Lower lobe of right lung (tissue), 2 donors: ENCODE measurements around the gene ABRACL. TPM values are rescaled to one million over a fixed set of nuclear protein-coding genes. Genes with fewer than 3 reads are reported as not detected.
"Not testable (repeated sequence)": the region's sequence is repeated elsewhere in the genome, so short reads cannot be mapped to it uniquely, and the experiment has no call there.

Experiments used
- ATAC-seq, 2 donors: fragments of 200-7000 bp; cut with Tn5 transposase; one replicate each; pipeline ENCODE4 v1.9.1; 2020 to 2022; ENCODE audit warnings: mild to moderate bottlenecking in 2 of 2, moderate library complexity in 2 of 2
- DNase-seq: peaks from one replicate; pipeline ENCODE4 v3.0.0-alpha.2; 2020
- H3K27ac ChIP-seq: fragments of 200-600 bp; one replicate; pipeline ENCODE4 v1.8.0; 2022
- H3K27me3 ChIP-seq: fragments of 200-600 bp; one replicate; pipeline ENCODE4 v1.8.0; 2022; ENCODE audit warnings: low read depth
- H3K36me3 ChIP-seq: fragments of 200-600 bp; one replicate; pipeline ENCODE4 v1.8.0; 2022; ENCODE audit warnings: mild to moderate bottlenecking
- H3K4me1 ChIP-seq: fragments of 200-600 bp; one replicate; pipeline ENCODE4 v1.8.0; 2022
- H3K4me3 ChIP-seq: fragments of 200-600 bp; one replicate; pipeline ENCODE4 v1.8.0; 2022; ENCODE audit warnings: mild to moderate bottlenecking
- H3K9me3 ChIP-seq: fragments of 200-600 bp; one replicate; pipeline ENCODE4 v1.8.0; 2022
- CTCF ChIP-seq: fragments of 200-600 bp; IDR thresholded peaks from one replicate; pipeline ENCODE4 v1.8.0; 2022; ENCODE audit warnings: antibody characterized with exemption, mild to moderate bottlenecking
- intact Hi-C: fragments of 100-400 bp; cut with DNase I; formaldehyde crosslinking; loops from one replicate; pipeline ENCODE4 v1.11.0; 2022
- total RNA-seq: library from RNA; stranded (reverse); fragmentation: NEBNext Ultra II Directional; extraction: Animal tissue kit (Norgen Biotek cat#: 25700); gene quantifications from one replicate; pipeline ENCODE4 v1.2.1, GENCODE V29; 2021
- donor health status: DM: no; HTN: yes; CAD: no; lungs with severe emphysema.

ABRACL gene
- total RNA-seq, 1 donor from 2014 or later = 42.4 TPM

- ATAC-seq = no peak
- intact Hi-C loops = no loop called here
Measured at GRCh38 chr6:139014945-139015344, 13.6 kb upstream of the ABRACL start.

GRCh38 chr6:139016337-139017213 lies 12.0 kb upstream of the ABRACL start:
- Histone ChIP-seq H3K27me3 (no peaks in the 10 kb centered on the region), H3K9me3 (no peaks in the 10 kb centered on the region), H3K27ac (no peak overlapping the region), H3K36me3 (no peaks in the 10 kb centered on the region), H3K4me1 (peaks cover 7% of the 10 kb centered on the region), H3K4me3 (no peak overlapping the region)
- DNase-seq = no peak
- peak in 1 of 2 donors; percentile 49 for ATAC-seq
- intact Hi-C loops = no loop called here
- no peak for TF ChIP-seq CTCF

More at GRCh38 chr6:139014945-139015344, 13.6 kb upstream of the ABRACL start:
- TF ChIP-seq CTCF = no peak
- no peaks in the 10 kb centered on the region for H3K36me3 ChIP-seq
- H3K4me3 ChIP-seq = no peak overlapping the region
- no peak for DNase-seq
- no peaks in the 10 kb centered on the region for H3K27me3 ChIP-seq
- no peaks in the 10 kb centered on the region for H3K9me3 ChIP-seq
- peaks cover 7% of the 10 kb centered on the region for H3K4me1 ChIP-seq
- no peak overlapping the region for H3K27ac ChIP-seq

- intact Hi-C loops = no loop called here
- Histone ChIP-seq H3K27me3 (no peaks in the 10 kb centered on the region), H3K36me3 (no peaks in the 10 kb centered on the region), H3K27ac (no peak overlapping the region), H3K4me1 (peaks cover 7% of the 10 kb centered on the region), H3K4me3 (no peak overlapping the region), H3K9me3 (no peaks in the 10 kb centered on the region)
- ATAC-seq (no peak), DNase-seq (no peak)
- no peak for TF ChIP-seq CTCF
Measured at GRCh38 chr6:139017227-139017626, 11.3 kb upstream of the ABRACL start.

- no peak for TF ChIP-seq CTCF
- ATAC-seq (no peak), DNase-seq (no peak)
- H3K9me3 ChIP-seq = no peaks in the 10 kb centered on the region
- H3K27ac ChIP-seq = no peak overlapping the region
- intact Hi-C loops = no loop called here
- H3K4me3 ChIP-seq = no peak overlapping the region
- H3K36me3 ChIP-seq = no peaks in the 10 kb centered on the region
- no peaks in the 10 kb centered on the region for H3K27me3 ChIP-seq
- peaks cover 7% of the 10 kb centered on the region for H3K4me1 ChIP-seq
Measured at GRCh38 chr6:139019722-139020121, 8.8 kb upstream of the ABRACL start.

GRCh38 chr6:139020689-139021088 lies 7.9 kb upstream of the ABRACL start:
- DNase-seq = no peak
- intact Hi-C loops = no loop called here
- ATAC-seq = no peak
- H3K27ac ChIP-seq = no peak overlapping the region
- H3K4me3 ChIP-seq = no peak overlapping the region
- H3K36me3 ChIP-seq = no peaks in the 10 kb centered on the region
- H3K27me3 ChIP-seq = no peaks in the 10 kb centered on the region
- H3K4me1 ChIP-seq = peaks cover 7% of the 10 kb centered on the region
- no peaks in the 10 kb centered on the region for H3K9me3 ChIP-seq
- TF ChIP-seq CTCF = no peak

GRCh38 chr6:139025416-139025815 lies 3.1 kb upstream of the ABRACL start:
- intact Hi-C loops, H3K36me3 ChIP-seq, H3K27me3 ChIP-seq, H3K27ac ChIP-seq, ATAC-seq, H3K9me3 ChIP-seq, H3K4me3 ChIP-seq: not testable (repeated sequence)
- peaks cover 19% of the 10 kb centered on the region for H3K4me1 ChIP-seq
- DNase-seq = peak; percentile 53
